GM23248 (cell line): ENCODE data around the gene NR3C1.

ENCODE experiments used
- EZH2 ChIP-seq: fragments of 200-600 bp; sonication (generic); IDR thresholded peaks from 2 replicates; pipeline ENCODE4 v1.6.1; 2018; ENCODE audit warnings: antibody characterized with exemption, mild to moderate bottlenecking; ENCODE audit not compliant: insufficient read depth, poor library complexity, severe bottlenecking
- EZH2phosphoT487 ChIP-seq: fragments of 200-600 bp; sonication (generic); IDR thresholded peaks from 2 replicates; pipeline ENCODE4 v1.6.1; 2018; ENCODE audit warnings: antibody characterized with exemption, moderate library complexity, mild to moderate bottlenecking, low read depth; ENCODE audit not compliant: insufficient read depth

DNA sequence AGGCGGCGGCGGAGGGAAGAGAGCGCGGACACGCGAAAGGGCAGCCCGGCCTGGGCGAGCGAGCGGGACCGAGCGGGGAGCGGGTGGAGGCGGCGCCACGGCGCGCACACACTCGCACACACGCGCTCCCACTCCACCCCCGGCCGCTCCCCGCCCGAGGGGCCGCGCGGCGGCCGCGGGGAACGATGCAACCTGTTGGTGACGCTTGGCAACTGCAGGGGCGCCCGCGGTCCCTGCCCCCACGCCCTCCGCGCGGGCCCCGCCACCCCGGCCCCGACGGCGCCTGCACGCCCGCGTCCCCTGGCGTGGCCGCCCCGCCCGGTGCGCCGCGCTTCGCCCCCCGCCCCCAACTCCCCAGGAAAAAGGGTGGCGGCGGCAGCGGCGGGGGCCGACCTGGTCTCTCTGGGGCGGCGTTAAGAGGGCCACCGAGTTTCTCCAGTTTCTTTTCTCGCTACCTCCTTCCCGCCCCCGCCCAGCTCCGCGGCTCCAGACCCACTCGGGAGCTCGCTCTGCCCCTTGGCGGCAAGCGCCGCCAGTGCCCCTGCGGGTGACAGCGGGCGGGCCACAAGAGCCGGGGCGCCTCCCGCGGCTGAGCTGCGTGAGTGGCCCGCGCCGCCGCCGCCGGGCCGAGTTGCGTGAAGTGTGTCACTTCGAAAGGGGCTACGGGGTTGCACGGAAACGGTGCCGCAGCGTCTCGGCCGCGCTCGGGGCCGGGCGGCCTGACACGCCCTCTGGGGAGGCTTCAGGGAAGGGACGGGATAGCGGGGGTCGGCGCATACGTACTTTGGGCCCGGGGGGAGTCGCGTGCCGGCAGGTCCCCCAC, at the start of gene NR3C1:
- TF ChIP-seq EZH2phosphoT487: no peak
- no peak for TF ChIP-seq EZH2
